ENCODE data around the gene DAP.
A peak's percentile ranks its signal among the peaks of the same experiment; 100 is the strongest.

Gene DAP

DNA sequence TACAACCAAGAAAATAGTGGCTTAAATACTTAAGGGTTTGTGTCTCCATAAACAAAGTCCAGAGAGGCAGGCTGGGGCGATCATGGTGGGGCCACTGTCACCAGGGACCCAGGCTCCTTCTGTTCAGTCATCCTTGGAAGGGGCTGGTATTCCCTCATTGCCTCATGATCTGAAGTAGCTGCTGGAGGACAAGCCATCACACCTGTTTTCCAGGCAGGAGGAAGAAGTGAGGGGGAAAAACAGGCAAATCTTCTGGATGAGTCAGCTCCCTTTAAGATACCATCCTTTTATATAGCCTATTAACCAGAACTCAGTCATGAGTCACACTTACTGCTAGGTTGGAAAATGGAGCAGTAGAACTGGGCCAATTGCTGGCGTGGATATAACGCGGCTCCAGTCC, 92.3 kb downstream of the DAP start:
- DNase-seq: peak; percentile 23

DNA sequence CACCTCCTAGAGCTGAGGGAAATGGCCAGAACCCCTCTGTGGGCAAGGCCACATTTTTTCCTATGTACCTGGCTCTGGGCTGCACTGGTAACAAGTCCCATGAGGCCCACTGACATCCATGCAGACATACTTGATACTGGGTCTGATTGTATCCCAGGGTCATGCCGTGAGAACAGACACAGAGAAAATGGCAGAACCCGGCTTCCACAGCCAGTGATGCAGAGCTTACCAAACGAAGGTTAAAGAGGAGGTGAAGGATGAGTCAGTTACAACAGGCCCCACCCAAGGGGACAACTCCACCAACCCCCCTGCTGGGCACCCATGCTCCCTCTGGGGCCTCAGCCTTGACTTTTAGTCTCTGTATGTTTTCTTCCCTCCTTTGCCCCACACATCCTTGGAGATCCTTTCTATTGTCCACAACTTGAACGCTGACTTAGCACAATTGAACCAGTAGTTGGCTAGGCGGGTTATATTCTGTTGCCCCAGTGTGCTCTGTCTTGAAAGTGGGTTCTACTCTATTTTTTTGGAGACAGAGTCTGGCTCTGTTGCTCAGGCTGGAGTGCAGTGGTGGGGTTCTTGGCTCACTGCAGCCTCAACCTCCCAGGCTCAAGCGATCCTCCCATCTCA, 93.5 kb downstream of the DAP start:
- no peak for DNase-seq

DNA sequence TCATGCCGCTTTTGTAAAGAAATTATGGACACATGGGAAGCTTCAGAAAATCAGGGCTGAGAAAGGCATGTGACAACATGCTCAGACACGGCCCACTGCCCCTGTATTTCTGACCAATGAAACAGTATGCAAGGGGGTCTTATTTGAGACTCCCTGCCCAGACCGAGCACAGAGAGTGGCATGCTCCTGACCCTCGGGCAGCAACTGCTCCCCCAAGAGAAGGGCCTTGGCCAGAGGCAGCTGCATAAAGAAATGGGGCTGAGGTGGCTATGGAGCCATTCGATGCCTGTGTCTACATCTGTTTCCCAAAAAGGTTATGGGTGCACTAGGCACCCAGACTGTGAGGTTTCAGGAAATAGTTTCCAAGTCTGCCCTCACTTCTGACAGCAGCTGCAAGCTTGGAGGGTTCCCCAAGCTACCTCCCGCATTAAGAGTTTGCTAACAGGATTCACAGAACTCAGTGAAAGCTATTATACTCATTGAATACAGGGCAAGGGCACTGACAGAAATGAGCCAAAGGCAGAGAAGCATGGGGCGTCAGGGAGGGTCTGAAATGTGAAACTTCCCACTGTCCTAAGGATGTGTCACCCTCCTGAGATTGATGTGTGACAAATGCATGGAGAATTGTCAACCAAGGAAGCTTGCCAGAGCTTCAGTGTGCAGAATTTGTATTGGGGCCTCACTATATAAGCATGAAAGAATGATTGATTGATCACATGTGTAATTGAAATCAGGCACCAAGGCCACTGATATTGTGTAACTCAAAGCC, 94.3 kb downstream of the DAP start:
- DNase-seq: peak; percentile 27

GRCh38 chr5:10665799-10666198, 95.2 kb downstream of the DAP start:
- DNase-seq: no peak

DNA sequence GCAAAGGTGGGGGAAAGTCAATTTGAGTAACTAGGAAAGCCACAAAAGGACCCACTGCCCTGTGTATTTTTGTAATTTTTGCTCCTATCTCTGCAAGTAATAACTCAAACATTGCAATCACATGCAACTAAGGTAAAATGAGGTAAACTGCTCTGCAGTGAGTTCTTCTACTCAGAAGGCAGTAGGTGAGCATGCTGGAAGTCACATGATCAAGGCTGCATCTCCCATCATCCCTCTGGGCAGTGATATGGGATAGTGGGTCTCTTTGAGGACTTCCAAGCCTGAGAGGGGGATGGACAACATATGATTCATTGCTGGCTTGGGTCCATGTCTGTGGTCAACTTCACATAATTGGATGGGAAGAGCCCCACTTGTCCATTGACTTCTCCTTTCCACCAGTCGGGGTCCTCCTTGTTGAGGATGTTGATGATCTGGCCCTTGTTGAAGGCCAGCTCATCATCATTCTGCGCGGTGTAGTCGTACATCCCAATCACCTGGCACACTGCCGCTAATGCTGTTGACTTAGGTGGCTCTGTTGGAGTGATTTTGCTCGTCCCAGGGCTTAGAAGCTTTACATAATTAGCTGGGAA, 96.8 kb downstream of the DAP start:
- DNase-seq: peak; percentile 55

GRCh38 chr5:10663489-10664179, 97.4 kb downstream of the DAP start:
- peak; percentile 22 for DNase-seq

GRCh38 chr5:10662661-10663488, 98.2 kb downstream of the DAP start:
- DNase-seq: no peak

DNA sequence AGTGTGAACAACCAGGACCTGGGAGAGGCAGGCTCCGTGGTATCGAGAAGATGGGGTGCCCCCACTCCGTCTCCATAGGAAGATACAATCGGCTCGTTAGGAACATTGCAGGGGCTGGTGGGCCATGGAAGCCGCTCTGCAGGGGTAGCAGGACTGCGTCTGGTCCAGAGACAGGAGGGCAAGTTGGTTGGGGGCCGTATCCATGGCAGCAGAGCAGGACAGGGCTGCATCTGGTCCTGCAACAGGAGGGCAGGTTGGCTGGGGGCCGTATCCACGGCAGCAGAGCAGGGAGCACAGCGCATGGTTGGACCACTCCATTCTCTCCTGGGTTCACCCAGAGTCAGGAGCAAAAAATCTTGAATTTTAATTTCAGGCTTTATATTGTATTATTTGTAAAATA, 99.0 kb downstream of the DAP start:
- DNase-seq: no peak

- no peak for DNase-seq
Measured at GRCh38 chr5:10661401-10661800, 99.6 kb downstream of the DAP start.

- no peak for DNase-seq
Measured at GRCh38 chr5:10660720-10661387, 100.2 kb downstream of the DAP start.

- DNase-seq: no peak
Measured at GRCh38 chr5:10660135-10660534, 100.9 kb downstream of the DAP start.

GRCh38 chr5:10658265-10658664, 102.8 kb downstream of the DAP start:
- no peak for DNase-seq

- no peak for DNase-seq
Measured at GRCh38 chr5:10655972-10656830, 104.8 kb downstream of the DAP start.

DNA sequence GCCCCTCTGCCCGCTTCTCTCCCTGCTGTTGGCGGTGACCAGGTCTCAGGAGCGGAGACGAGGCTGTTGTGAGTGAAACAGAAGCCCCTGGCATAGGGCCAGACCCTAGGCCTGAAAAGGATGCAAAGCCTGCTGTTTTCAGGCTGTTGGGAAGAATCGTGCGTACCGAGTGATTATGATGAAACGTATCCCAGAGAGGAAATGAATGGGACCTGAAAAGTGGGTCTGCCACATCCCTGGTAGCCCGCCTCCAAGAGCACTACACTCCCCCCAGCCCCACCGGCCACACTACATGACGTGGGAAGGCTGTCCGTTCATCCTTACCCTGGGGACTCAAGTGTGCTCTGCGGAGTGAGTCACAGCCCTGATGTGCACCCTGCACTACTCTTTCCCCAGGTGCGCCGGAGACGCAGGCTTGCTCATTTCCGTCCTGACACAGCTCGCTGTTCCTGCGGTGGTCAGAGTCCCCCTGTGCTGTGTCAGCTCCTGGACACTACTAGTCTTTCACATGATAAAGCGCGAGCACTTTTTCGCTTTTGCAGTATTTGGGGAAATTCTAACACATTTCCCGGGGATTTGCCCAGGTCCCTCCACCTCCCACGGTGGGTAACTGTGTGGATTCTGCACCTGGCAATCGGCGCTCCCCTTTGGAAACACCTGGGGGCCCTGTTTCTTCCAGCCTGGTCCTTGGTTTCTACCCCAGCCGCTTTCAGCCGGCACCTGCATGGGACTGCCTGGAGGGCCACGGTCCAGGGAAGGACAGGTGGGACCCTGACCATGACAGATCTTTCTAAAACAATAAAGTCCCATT, 105.7 kb downstream of the DAP start:
- DNase-seq: no peak

DNA sequence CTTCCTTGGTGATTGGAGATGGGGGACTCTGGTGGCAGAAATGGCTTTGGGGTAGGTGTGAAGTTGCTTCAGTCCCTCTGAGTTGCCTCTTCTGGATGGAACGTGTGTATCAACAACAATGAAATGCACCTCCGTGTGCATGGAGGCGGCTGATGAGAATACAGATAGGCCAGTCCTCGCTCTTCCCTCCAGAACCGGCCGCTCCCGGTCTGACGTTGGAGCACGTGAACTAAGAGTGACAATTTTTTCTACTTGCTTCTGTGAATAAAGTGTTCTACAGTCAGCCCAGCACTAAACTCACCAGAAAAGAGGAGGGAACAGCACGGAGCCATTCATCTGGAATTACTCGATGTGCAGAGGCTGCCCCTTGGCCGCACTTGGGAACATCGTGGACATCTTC, 106.5 kb downstream of the DAP start:
- no peak for DNase-seq

GRCh38 chr5:10653751-10654400, 107.2 kb downstream of the DAP start:
- DNase-seq: no peak

GRCh38 chr5:10653043-10653442, 108.0 kb downstream of the DAP start:
- DNase-seq: no peak

GRCh38 chr5:10652606-10653005, 108.4 kb downstream of the DAP start:
- no peak for DNase-seq

DNA sequence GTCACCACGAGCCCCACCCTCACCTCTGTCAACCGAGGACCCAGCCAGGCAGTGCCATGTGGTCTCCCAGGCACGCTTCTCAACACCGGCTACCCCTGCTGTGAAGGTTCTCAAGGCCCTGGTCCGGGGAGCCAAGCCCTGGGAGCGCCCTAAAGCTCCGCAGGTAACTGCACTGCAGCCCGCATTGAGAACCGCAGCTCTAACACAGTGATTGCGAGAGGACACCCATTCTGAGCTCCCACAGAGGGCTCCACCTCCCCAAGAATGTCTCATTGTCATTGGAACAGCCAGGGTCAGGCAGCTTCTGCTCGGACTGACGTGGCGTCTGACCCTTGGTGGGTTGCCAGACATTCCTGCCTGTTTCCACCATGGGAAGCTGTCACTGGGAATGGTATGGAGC, 108.9 kb downstream of the DAP start:
- DNase-seq: no peak
